Gastrocnemius medialis (tissue), 4 donors: Measurements from ENCODE around the gene SREBF1.

Source experiments
- POLR2A ChIP-seq, 2 donors: fragments of 450-650 bp; IDR thresholded peaks; one replicate each; pipeline ENCODE4 v1.6.1; 2017; ENCODE audit warnings: antibody characterized with exemption in 2 of 2, mild to moderate bottlenecking in 2 of 2, moderate library complexity in 2 of 2
- TF ChIP-seq, protein P1 (sequence below), 5 experiments: fragments of 450-650 bp in 3 of 5; fragments of 200-600 bp in 2 of 5; sonication (generic) in 2 of 5; IDR thresholded peaks in 4 of 5; conservative IDR thresholded peaks in 1 of 5; 1 replicate in 4 of 5; 2 replicates in 1 of 5; pipeline ENCODE4 v1.5.1; 2016 to 2019; ENCODE audit warnings: antibody characterized with exemption in 5 of 5, mild to moderate bottlenecking in 3 of 5, moderate library complexity in 3 of 5

DNA sequence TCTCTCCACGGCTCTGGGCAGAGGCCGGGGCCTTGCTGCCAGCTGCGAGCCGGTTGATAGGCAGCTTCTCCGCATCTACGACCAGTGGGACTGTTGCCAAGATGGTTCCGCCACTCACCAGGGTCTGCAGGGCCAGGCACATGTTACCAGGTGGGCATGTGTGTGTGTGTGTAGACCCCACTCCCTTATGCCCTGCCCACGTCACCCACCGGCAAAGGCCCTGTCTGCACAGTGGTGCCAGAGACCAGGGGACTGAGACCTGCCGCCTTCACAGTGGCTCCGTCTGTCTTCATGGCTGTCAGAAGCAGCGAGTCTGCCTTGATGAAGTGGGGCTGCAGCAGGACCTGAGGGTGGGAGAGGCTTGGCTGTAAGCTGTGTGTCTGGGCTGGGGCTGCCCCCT lies 17.7 kb downstream of the SREBF1 start:
- TF ChIP-seq, protein P1, sequence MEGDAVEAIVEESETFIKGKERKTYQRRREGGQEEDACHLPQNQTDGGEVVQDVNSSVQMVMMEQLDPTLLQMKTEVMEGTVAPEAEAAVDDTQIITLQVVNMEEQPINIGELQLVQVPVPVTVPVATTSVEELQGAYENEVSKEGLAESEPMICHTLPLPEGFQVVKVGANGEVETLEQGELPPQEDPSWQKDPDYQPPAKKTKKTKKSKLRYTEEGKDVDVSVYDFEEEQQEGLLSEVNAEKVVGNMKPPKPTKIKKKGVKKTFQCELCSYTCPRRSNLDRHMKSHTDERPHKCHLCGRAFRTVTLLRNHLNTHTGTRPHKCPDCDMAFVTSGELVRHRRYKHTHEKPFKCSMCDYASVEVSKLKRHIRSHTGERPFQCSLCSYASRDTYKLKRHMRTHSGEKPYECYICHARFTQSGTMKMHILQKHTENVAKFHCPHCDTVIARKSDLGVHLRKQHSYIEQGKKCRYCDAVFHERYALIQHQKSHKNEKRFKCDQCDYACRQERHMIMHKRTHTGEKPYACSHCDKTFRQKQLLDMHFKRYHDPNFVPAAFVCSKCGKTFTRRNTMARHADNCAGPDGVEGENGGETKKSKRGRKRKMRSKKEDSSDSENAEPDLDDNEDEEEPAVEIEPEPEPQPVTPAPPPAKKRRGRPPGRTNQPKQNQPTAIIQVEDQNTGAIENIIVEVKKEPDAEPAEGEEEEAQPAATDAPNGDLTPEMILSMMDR (IDR thresholded peaks at IDR 0.05 in 4 of 5, conservative IDR thresholded peaks at IDR 0.05 in 1 of 5): no peak
- no peak for TF ChIP-seq POLR2A (IDR thresholded peaks at IDR 0.05)
